NT2/D1 (cell line): Measurements from ENCODE around the gene MBP.

ENCODE experiments used
- SUZ12 ChIP-seq: IDR thresholded peaks from 2 replicates; pipeline ENCODE4 v1.6.1; 2011; ENCODE audit not compliant: insufficient read length, insufficient read depth; ENCODE audit errors: extremely low read depth
- YY1 ChIP-seq: IDR thresholded peaks from 2 replicates; pipeline ENCODE4 v1.6.1; 2011; ENCODE audit not compliant: insufficient read length, insufficient read depth

DNA sequence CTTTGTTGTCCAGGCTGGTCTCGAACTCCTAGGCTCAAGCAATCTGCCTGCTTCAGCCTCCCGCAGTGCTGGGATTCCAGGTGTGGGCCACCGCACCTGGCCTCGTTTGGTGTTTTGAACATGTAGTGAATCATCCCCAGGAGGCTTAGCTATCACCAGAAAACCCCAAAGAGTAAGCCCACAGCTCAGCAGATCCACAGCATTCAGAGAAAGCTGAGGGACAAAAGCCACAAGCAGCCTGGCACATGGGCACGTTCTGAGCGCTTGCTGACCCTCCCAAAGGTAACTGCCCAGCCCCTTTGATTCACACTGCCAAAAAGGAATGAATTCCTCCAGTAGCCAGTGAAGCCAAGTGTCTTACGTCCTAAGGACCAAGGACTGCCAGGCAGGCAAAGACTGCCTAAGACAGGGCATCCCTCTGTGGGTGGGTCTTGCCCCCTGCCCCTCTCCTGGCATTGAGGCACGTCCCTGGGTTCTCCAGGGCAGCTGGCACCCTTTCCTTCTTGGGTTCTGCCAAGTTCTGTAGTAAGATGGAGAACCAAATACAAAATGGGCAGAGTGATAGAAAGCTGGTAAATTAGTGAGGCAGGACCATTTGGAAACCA is 31.7 kb downstream of the MBP start:
- no peak for TF ChIP-seq YY1
- TF ChIP-seq SUZ12 = no peak
